GM12878 (cell line): ENCODE results near the gene NUP210.
A peak's percentile ranks its signal among the peaks of the same experiment; 100 is the strongest.

Experiments
- NRF1 ChIP-seq: conservative IDR thresholded peaks from 2 replicates; pipeline ENCODE4 v1.6.1; 2011; ENCODE audit warnings: mild to moderate bottlenecking, low read depth, low read length, improper control_type of control experiment
- POLR2A ChIP-seq: IDR thresholded peaks from 2 replicates; pipeline ENCODE4 v1.6.1; 2011; ENCODE audit warnings: low read depth, mild to moderate bottlenecking, low read length
- SP1 ChIP-seq: IDR thresholded peaks from one replicate; pipeline ENCODE4 v1.6.1; 2011; ENCODE audit warnings: low read depth, low read length
- TF ChIP-seq, protein P1 (sequence below): IDR thresholded peaks from 2 replicates; pipeline ENCODE4 v1.6.1; 2011; ENCODE audit warnings: low read depth, mild to moderate bottlenecking, low read length, moderate library complexity, borderline replicate concordance; ENCODE audit errors: extremely low read depth

DNA sequence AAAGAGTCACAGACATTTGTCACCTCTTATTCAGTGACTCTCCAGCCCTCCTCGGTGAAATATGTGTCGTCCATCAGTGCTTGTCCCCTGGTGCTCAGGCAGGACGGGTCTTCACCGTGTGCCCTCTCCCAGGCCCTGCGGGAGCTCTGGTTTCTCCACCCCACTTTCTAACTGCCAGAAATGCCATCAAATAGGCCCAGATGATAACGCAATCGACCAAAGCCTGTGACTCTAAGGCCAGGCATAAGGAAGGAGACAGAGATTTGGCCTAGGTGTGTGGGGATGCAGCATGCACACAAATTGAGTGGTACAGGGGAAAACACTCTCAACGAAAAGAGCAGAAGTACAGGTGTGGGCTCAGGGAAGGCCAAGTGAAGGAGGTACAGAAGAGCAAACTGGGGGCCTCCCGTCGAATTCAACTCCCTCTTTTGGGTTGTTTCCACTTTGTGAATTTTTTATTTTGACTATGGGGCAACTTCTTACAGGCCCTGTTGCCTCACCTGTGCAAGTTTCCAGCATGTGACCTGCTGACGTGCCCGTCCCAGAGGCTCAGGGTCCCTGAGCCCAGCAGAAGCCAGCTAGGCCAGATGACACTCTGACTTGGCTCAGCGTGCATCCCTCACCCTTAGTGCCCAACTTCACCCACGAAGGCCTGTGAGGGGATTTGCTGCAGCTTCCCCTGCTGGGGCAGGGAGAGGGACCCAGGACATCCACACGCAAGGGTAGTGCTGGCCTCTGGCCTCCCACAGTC is 4.7 kb downstream of the NUP210 start:
- TF ChIP-seq POLR2A, result peak; percentile 6; the same call in 1 of the 2 replicates
- no peak for TF ChIP-seq SP1
- TF ChIP-seq, protein P1, sequence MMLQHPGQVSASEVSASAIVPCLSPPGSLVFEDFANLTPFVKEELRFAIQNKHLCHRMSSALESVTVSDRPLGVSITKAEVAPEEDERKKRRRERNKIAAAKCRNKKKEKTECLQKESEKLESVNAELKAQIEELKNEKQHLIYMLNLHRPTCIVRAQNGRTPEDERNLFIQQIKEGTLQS, result no peak
- no peak for TF ChIP-seq NRF1
